Retinal pigment epithelial cell (primary cell): ENCODE measurements around the gene THTPA.

Experiments
- DNase-seq: peaks from one replicate; pipeline ENCODE4 v3.0.0-alpha.2; 2010; ENCODE audit warnings: low read depth
- H3K4me3 ChIP-seq: 2 replicates; pipeline ENCODE4 v1.5.1; 2011; ENCODE audit warnings: mild to moderate bottlenecking, low read length, control low read depth, moderate library complexity
- TF ChIP-seq, protein P1 (sequence below): conservative IDR thresholded peaks from 2 replicates; pipeline ENCODE4 v1.5.1; 2011; ENCODE audit warnings: low read depth, low read length, control low read depth, inconsistent platforms

THTPA gene

DNA sequence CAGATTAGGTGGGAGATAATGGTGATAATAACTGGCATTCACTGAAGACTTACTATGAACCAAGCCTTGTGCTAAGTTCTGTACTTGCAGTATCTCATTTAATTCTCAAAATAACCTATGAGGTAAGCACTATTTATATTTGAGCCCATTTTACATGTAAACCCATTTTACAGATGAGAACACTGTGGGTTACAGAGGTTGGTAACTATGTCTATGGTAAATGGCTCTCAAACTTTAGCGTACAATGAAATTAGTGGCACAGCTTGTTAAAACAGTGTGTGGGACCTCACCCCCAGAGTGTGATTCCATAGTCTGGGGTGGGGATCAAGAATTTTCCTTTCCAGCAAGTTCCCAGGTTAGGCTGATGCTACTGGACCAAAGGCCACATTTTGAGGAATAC is 44.7 kb downstream of the THTPA start:
- no peak for DNase-seq
- TF ChIP-seq, protein P1, sequence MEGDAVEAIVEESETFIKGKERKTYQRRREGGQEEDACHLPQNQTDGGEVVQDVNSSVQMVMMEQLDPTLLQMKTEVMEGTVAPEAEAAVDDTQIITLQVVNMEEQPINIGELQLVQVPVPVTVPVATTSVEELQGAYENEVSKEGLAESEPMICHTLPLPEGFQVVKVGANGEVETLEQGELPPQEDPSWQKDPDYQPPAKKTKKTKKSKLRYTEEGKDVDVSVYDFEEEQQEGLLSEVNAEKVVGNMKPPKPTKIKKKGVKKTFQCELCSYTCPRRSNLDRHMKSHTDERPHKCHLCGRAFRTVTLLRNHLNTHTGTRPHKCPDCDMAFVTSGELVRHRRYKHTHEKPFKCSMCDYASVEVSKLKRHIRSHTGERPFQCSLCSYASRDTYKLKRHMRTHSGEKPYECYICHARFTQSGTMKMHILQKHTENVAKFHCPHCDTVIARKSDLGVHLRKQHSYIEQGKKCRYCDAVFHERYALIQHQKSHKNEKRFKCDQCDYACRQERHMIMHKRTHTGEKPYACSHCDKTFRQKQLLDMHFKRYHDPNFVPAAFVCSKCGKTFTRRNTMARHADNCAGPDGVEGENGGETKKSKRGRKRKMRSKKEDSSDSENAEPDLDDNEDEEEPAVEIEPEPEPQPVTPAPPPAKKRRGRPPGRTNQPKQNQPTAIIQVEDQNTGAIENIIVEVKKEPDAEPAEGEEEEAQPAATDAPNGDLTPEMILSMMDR: no peak
- no peak overlapping the region for H3K4me3 ChIP-seq

DNA sequence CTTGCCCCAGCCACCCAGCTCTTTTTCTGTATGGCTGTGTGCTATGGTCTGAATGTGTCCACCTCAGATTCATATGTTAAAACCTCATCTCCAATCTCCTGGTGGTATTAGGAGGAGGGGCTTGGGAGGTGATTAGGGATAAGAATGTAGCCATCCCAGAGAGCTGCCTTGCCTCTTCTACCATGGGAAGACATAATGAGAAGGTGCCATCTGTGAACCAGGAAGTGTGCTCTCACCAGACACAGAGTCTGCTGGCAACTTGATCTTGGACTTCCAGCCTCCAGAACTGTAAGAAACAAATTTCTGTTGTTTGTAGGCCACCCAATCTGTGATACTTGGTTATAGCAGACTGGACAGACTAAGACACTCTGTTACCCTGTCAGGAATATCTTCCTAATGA is 45.4 kb downstream of the THTPA start:
- no peak for DNase-seq
- TF ChIP-seq, protein P1: no peak
- no peak overlapping the region for H3K4me3 ChIP-seq

DNA sequence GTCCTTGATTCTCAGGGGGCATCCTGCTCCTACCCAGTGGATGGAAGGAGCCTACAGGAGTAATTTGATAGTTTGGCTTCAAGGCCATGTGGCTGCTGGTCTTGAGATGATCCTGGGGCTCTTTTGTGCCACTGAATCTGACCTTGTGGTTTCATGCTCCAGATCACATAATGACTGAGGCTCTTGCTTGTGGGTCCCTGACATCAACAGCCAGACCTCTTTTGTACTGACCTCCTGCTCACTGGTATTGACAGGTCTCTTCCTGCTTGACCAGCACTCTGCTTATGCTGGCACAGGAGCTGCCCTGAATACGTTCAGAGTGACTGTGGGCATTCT is 45.7 kb downstream of the THTPA start:
- DNase-seq: no peak
- TF ChIP-seq, protein P1: no peak
- H3K4me3 ChIP-seq: no peak overlapping the region

GRCh38 chr14:23602181-23603095 is 46.4 kb downstream of the THTPA start:
- TF ChIP-seq, protein P1: no peak
- DNase-seq: no peak

DNA sequence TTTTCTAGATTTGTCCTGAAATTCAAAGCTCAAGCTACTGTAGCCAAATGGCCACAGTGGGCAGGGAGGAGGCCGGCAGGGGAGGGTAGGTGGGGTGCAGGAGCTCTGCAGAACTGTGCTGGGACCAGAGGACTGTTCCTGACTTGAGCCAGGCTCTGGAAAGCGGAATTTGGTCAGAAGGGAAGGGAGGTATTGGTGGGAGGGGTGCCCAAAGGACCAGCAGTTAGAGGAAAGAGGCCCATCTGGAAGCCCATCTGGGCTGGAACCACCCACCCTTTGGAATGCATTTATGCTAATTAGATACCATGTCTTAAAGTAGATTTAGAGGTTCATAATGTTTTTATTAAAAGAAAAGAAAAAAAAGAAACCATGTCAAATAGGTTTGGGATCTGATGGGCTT is 47.0 kb downstream of the THTPA start:
- H3K4me3 ChIP-seq: no peak overlapping the region
- TF ChIP-seq, protein P1: no peak
- no peak for DNase-seq

More at GRCh38 chr14:23602181-23603095, 46.4 kb downstream of the THTPA start:
- no peak overlapping the region for H3K4me3 ChIP-seq

- TF ChIP-seq, protein P1: no peak
- DNase-seq: no peak
- no peak overlapping the region for H3K4me3 ChIP-seq
These were observed 48.1 kb downstream of the THTPA start for GRCh38 chr14:23604148-23604547.

DNA sequence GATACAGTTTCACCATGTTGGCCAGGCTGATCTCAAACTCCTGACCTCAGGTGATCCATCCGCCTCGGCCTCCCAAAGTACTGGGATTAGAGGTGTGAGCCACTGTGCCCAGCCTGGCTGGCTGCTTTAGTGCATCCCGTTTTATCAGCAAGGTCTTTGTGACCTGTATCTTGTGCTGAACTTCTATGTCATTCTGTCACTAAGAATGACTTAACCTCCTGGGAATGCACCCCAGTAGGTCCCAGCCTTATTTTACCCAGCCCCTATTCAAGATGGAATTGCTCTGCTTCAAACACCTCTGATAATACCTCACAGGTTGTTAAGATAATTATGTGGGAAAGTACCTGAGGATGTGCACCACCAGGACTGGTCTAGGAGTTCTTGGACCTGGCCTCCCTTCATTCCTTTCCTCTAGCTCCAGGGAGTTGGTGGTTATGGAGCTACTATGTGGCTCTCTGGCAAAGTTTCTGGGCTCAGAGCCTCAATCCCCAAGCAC is 48.7 kb downstream of the THTPA start:
- TF ChIP-seq, protein P1: no peak
- DNase-seq: no peak

More for the DNA sequence above, 48.7 kb downstream of the THTPA start:
- no peak overlapping the region for H3K4me3 ChIP-seq
